ENCODE data around the gene TMEM245. TPM values are rescaled to one million over a fixed set of nuclear protein-coding genes. Genes with fewer than 3 reads are reported as not detected.

Gene TMEM245
- total and polyA plus RNA-seq, 2 of the 13 experiments (the other 11 are each of a cell fraction or from before 2014, with no cell fraction given) = 53.5 to 55.4 TPM

DNA sequence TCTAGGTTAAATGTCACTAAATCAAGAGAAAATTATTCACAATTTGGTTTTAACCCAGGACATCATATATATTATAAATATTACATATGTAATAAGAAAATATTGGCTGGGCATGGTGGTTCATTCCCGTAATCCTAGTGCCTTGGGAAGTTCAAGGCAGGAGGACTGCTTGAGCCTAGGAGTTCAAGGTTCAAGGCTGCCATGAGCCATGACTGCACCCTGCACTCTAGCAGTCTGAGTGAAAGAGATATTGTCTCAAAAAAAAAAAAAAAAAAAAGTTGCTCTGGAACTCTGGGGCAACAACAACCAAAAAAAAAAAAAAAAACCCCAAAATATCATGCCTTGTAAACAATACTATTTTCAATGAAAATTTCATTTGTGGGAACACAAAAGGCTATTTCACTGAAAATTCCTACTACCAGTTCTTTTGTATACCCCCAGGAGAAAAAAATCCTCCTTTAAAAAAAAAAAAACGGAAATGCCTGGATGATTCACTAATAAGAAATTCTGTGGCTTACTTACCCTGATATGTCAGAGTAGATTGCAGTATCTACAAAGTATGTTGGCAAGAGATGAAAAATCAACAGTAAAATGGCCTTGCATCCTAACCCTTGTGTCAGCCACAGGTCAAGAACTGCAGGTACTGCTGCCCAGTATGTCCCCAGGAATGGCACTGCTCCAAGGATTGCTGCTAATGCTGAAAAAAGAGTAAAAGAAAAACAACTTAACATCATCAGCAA lies 83.9 kb downstream of the TMEM245 start (continued):
- TF ChIP-seq, protein P1, sequence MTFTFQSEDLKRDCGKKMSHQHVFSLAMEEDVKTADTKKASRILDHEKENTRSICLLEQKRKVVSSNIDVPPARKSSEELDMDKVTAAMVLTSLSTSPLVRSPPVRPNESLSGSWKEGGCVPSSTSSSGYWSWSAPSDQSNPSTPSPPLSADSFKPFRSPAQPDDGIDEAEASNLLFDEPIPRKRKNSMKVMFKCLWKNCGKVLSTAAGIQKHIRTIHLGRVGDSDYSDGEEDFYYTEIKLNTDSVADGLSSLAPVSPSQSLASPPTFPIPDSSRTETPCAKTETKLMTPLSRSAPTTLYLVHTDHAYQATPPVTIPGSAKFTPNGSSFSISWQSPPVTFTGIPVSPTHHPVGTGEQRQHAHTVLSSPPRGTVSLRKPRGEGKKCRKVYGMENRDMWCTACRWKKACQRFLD (CRISPR knock-in tag; IDR thresholded peaks at IDR 0.05; ENCODE audit: borderline replicate concordance) = no peak
- TF ChIP-seq, protein P2, sequence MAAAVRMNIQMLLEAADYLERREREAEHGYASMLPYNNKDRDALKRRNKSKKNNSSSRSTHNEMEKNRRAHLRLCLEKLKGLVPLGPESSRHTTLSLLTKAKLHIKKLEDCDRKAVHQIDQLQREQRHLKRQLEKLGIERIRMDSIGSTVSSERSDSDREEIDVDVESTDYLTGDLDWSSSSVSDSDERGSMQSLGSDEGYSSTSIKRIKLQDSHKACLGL (CRISPR knock-in tag; IDR thresholded peaks at IDR 0.05) = no peak
- TF ChIP-seq ZNF891 (CRISPR knock-in tag; IDR thresholded peaks at IDR 0.05) (no peak), ATF7 (IDR thresholded peaks at IDR 0.05) (0 out of 2 replicates have a peak, but pooled peaks have one; percentile 8), ATF7 (CRISPR knock-in tag; IDR thresholded peaks at IDR 0.05) (no peak), ZNF7 (CRISPR knock-in tag; IDR thresholded peaks at IDR 0.05) (no peak), KDM1A (CRISPR knock-in tag; IDR thresholded peaks at IDR 0.05) (no peak)
- TF ChIP-seq, protein P3, sequence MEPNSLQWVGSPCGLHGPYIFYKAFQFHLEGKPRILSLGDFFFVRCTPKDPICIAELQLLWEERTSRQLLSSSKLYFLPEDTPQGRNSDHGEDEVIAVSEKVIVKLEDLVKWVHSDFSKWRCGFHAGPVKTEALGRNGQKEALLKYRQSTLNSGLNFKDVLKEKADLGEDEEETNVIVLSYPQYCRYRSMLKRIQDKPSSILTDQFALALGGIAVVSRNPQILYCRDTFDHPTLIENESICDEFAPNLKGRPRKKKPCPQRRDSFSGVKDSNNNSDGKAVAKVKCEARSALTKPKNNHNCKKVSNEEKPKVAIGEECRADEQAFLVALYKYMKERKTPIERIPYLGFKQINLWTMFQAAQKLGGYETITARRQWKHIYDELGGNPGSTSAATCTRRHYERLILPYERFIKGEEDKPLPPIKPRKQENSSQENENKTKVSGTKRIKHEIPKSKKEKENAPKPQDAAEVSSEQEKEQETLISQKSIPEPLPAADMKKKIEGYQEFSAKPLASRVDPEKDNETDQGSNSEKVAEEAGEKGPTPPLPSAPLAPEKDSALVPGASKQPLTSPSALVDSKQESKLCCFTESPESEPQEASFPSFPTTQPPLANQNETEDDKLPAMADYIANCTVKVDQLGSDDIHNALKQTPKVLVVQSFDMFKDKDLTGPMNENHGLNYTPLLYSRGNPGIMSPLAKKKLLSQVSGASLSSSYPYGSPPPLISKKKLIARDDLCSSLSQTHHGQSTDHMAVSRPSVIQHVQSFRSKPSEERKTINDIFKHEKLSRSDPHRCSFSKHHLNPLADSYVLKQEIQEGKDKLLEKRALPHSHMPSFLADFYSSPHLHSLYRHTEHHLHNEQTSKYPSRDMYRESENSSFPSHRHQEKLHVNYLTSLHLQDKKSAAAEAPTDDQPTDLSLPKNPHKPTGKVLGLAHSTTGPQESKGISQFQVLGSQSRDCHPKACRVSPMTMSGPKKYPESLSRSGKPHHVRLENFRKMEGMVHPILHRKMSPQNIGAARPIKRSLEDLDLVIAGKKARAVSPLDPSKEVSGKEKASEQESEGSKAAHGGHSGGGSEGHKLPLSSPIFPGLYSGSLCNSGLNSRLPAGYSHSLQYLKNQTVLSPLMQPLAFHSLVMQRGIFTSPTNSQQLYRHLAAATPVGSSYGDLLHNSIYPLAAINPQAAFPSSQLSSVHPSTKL (CRISPR knock-in tag; IDR thresholded peaks at IDR 0.05) = peak; percentile 83
- TF ChIP-seq, protein P4, sequence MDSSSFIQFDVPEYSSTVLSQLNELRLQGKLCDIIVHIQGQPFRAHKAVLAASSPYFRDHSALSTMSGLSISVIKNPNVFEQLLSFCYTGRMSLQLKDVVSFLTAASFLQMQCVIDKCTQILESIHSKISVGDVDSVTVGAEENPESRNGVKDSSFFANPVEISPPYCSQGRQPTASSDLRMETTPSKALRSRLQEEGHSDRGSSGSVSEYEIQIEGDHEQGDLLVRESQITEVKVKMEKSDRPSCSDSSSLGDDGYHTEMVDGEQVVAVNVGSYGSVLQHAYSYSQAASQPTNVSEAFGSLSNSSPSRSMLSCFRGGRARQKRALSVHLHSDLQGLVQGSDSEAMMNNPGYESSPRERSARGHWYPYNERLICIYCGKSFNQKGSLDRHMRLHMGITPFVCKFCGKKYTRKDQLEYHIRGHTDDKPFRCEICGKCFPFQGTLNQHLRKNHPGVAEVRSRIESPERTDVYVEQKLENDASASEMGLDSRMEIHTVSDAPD (CRISPR knock-in tag; IDR thresholded peaks at IDR 0.05) = no peak
- TF ChIP-seq, protein P5, sequence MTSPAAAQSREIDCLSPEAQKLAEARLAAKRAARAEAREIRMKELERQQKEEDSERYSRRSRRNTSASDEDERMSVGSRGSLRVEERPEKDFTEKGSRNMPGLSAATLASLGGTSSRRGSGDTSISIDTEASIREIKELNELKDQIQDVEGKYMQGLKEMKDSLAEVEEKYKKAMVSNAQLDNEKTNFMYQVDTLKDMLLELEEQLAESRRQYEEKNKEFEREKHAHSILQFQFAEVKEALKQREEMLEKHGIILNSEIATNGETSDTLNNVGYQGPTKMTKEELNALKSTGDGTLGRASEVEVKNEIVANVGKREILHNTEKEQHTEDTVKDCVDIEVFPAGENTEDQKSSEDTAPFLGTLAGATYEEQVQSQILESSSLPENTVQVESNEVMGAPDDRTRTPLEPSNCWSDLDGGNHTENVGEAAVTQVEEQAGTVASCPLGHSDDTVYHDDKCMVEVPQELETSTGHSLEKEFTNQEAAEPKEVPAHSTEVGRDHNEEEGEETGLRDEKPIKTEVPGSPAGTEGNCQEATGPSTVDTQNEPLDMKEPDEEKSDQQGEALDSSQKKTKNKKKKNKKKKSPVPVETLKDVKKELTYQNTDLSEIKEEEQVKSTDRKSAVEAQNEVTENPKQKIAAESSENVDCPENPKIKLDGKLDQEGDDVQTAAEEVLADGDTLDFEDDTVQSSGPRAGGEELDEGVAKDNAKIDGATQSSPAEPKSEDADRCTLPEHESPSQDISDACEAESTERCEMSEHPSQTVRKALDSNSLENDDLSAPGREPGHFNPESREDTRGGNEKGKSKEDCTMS (CRISPR knock-in tag; conservative IDR thresholded peaks at IDR 0.05) = no peak
- TF ChIP-seq, protein P6, sequence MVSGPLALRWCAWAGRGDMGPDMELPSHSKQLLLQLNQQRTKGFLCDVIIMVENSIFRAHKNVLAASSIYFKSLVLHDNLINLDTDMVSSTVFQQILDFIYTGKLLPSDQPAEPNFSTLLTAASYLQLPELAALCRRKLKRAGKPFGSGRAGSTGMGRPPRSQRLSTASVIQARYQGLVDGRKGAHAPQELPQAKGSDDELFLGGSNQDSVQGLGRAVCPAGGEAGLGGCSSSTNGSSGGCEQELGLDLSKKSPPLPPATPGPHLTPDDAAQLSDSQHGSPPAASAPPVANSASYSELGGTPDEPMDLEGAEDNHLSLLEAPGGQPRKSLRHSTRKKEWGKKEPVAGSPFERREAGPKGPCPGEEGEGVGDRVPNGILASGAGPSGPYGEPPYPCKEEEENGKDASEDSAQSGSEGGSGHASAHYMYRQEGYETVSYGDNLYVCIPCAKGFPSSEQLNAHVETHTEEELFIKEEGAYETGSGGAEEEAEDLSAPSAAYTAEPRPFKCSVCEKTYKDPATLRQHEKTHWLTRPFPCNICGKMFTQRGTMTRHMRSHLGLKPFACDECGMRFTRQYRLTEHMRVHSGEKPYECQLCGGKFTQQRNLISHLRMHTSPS (CRISPR knock-in tag; IDR thresholded peaks at IDR 0.05; ENCODE audit: low read depth) = no peak
- TF ChIP-seq, protein P7, sequence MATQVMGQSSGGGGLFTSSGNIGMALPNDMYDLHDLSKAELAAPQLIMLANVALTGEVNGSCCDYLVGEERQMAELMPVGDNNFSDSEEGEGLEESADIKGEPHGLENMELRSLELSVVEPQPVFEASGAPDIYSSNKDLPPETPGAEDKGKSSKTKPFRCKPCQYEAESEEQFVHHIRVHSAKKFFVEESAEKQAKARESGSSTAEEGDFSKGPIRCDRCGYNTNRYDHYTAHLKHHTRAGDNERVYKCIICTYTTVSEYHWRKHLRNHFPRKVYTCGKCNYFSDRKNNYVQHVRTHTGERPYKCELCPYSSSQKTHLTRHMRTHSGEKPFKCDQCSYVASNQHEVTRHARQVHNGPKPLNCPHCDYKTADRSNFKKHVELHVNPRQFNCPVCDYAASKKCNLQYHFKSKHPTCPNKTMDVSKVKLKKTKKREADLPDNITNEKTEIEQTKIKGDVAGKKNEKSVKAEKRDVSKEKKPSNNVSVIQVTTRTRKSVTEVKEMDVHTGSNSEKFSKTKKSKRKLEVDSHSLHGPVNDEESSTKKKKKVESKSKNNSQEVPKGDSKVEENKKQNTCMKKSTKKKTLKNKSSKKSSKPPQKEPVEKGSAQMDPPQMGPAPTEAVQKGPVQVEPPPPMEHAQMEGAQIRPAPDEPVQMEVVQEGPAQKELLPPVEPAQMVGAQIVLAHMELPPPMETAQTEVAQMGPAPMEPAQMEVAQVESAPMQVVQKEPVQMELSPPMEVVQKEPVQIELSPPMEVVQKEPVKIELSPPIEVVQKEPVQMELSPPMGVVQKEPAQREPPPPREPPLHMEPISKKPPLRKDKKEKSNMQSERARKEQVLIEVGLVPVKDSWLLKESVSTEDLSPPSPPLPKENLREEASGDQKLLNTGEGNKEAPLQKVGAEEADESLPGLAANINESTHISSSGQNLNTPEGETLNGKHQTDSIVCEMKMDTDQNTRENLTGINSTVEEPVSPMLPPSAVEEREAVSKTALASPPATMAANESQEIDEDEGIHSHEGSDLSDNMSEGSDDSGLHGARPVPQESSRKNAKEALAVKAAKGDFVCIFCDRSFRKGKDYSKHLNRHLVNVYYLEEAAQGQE (IDR thresholded peaks at IDR 0.05; ENCODE audit: borderline replicate concordance in 1 of 2, low read depth in 1 of 2, low read length in 2 of 2) = peak in 1 of 2 experiments; percentile 5; a peak in 1 of 4 replicates

Data from HepG2 (cell line).